ENCODE results near the gene MPND.

The MPND gene

GRCh38 chr19:4300589-4300988, 42.8 kb upstream of the MPND start:
- TF ChIP-seq ZFX (IDR thresholded peaks at IDR 0.05) (no peak), CTCF (conservative IDR thresholded peaks at IDR 0.05) (no peak)
- no peak overlapping the region for H3K27ac ChIP-seq

GRCh38 chr19:4301590-4302242, 41.6 kb upstream of the MPND start:
- no peak overlapping the region for H3K27ac ChIP-seq
- TF ChIP-seq ZFX (IDR thresholded peaks at IDR 0.05) (no peak), CTCF (conservative IDR thresholded peaks at IDR 0.05) (no peak)

- H3K27ac ChIP-seq = no peak within 1 kb of the TSS
- TF ChIP-seq ZFX (IDR thresholded peaks at IDR 0.05) (no peak), CTCF (conservative IDR thresholded peaks at IDR 0.05) (no peak)
Measured at GRCh38 chr19:4302243-4302640, 41.1 kb upstream of the MPND start, which contains the start of gene TMIGD2. TSS of gene TMIGD2 (minus strand) at chr19:4302389. CDS start at chr19:4302385, 4 bp downstream.

GRCh38 chr19:4303819-4304537, 39.4 kb upstream of the MPND start:
- no peak for TF ChIP-seq CTCF (conservative IDR thresholded peaks at IDR 0.05)
- no peak for TF ChIP-seq ZFX (IDR thresholded peaks at IDR 0.05)
- no peak overlapping the region for H3K27ac ChIP-seq

- no peak within 1 kb of the TSS for H3K27ac ChIP-seq
- TF ChIP-seq CTCF (conservative IDR thresholded peaks at IDR 0.05) = no peak
- TF ChIP-seq ZFX (IDR thresholded peaks at IDR 0.05) = no peak
Measured at GRCh38 chr19:4304538-4305256, 38.7 kb upstream of the MPND start, which contains the start of gene FSD1. TSS of gene FSD1 (plus strand) at chr19:4304598. CDS start at chr19:4304747, 149 bp downstream.

GRCh38 chr19:4305257-4305612, 38.1 kb upstream of the MPND start:
- no peak overlapping the region for H3K27ac ChIP-seq
- TF ChIP-seq ZFX (IDR thresholded peaks at IDR 0.05) = no peak
- TF ChIP-seq CTCF (conservative IDR thresholded peaks at IDR 0.05) = no peak

GRCh38 chr19:4305659-4306058, 37.7 kb upstream of the MPND start:
- no peak for TF ChIP-seq ZFX (IDR thresholded peaks at IDR 0.05)
- TF ChIP-seq CTCF (conservative IDR thresholded peaks at IDR 0.05) = no peak
- H3K27ac ChIP-seq = no peak overlapping the region
